Urothelium cell line (cell line): ENCODE data around the gene NMT1.
"Not testable (repeated sequence)": the region's sequence is repeated elsewhere in the genome, so short reads cannot be mapped to it uniquely, and the experiment has no call there.

Source experiments
- DNase-seq: peaks from one replicate; pipeline ENCODE4 v3.0.0; 2011; ENCODE audit warnings: low spot score, mixed read lengths
- FAIRE-seq: peaks from 2 replicates; lab custom pipeline; 2011; peaks lifted over from hg19 to GRCh38; lab: Jason Lieb, UNC

Gene NMT1

DNA sequence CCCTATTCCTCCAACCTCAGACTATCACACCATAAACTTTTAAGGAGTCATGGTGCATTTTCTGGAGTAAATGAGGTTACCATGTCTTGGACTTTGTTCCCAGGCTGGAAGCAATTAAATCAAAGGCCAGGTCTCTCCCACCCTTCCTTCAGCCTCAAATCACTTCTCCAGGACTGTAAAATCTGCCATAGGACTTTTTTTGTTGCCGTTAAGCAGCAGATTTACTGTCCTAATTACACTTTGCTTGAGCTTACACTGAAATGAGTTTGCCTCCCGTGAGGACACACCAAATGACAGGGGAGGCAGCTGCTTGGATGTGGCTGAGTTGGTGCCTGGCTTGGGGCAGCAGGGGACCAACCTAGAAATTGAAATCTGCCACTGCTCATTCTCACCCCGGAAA is 24.4 kb upstream of the NMT1 start:
- FAIRE-seq: no peak
- DNase-seq: no peak

DNA sequence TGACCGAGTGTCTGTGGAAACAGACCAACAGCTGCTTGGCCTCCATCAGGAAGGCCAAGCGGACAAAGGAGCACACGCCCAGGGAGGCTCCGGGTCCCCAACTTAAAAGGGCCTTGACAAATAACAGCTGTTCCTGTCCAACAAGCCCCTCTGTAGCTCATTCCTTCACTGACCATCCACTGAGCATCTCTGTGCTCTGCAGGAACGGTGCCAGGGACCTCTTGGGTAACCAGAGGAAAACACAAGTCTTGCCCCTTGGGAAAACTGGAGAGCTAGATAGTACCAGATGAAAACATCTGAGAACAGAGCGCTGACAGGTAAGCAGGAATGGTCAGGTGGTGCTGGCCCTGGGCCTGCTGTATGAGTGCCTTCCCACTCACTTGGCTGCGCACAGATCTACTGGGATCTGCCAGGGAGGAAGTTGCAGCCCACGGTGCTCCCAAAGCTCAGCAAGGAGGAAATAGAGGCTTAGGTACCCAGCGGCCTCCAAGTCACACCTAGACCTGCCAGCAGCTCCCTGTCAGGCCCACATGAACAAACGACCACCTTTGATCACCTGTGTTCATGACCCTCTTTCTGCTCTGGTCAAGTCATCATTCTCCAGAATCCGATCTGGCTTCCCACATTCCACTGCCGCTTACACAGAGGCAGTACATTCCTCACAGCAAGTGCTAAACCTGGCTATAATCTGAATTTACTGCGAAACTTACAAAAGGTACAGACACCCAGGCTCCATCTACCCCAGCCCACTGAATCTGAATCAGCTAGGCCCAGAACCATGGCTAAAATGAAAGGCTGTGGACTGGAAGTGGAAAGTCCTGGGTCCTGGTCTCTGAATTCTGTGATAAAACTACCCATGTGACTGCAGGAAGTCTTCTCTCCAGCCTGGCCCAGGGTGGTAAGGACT is 22.1 kb upstream of the NMT1 start:
- FAIRE-seq (no peak), DNase-seq (no peak)

DNA sequence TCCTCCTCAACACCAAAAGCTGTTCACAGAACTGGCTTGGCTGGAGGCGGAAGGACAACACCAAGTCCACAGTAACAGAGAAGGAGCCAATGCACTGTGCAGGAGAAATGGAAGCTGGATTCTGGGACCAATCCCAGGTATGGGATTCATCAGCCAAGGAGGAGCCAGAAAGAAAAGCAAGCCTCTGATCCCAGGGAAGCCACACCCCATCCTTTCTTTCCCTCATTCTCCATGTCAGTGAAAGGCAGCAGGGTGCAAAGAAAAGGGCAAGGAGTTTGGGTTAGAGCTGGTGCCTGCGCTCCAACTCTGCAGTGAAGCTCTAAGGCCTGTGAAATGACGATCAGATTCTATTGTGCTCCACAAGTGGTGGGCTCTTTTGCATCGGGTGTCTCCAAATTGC is 20.7 kb upstream of the NMT1 start:
- DNase-seq (no peak), FAIRE-seq (no peak)

DNA sequence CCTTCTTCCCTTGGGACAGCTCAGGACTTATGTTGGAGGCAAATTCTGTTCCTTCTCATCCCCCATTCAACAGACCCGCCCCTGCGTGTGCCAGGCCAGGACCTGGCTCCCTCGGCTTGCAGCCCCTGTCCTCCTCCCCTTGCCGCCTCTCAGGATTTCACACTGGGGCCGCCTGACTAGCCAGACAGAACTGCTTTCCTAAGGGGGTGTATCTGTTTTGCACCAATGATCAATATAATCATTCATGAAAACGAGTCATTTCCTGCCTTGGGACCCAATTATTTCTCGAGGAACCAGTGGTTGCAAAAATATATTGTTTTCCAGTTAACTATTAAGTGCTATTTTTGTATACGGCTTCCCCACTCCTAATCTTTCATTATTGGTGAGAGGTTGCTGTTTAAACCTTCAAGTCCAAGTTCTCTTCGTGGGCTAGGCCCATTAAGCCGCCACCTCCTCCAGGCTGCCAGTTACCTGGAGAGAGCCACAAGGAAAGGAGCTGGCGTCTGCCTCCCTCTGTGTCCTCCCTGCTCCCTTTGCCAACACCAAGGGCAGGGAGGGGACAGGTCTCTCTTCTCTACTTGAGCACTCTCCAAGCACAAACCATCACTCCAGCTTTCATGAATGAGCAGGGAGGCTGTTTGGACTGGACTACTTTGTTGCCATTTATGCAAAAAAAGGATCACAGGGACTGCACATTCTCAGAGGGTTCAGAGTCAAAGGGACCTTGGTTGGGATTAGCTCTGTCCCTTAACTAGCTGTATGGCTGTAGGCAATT is 18.6 kb upstream of the NMT1 start:
- DNase-seq (no peak), FAIRE-seq (no peak)

- DNase-seq: no peak
These were observed 17.1 kb upstream of the NMT1 start for GRCh38 chr17:45043813-45044540.

GRCh38 chr17:45046537-45047125 is 14.5 kb upstream of the NMT1 start:
- no peak for FAIRE-seq

More at GRCh38 chr17:45043813-45044540, 17.1 kb upstream of the NMT1 start:
- no peak for FAIRE-seq

GRCh38 chr17:45048795-45049563 is 12.1 kb upstream of the NMT1 start:
- FAIRE-seq (no peak), DNase-seq (no peak)

More at GRCh38 chr17:45046537-45047125, 14.5 kb upstream of the NMT1 start:
- no peak for DNase-seq

DNA sequence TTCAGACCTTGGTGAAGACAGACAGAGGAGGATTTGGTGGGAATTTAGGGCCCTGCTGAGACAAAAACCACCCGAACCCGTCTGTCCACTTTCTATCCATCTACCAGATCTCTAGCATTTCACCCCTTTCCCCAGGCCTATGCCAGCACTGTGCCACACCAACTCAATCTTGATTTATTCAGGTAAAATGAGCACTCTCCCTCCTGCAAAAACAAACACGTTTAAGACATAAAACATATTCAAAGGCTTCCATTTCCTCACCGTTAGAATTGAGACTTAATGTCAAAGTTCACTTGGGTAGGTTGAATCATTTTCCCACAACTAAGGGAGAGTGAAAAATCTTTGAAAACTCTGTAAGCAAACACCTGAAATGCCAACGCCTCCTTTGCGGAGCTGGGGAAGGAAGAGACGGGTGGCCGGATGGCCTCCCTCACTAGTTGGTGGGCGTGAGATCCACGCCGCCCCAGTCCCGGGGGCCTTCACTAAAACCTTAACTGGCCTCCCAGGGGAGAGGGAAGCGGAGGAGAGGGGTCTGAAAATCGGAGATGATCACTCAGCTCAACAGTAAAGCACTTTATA is 10.5 kb upstream of the NMT1 start:
- no peak for FAIRE-seq

DNA sequence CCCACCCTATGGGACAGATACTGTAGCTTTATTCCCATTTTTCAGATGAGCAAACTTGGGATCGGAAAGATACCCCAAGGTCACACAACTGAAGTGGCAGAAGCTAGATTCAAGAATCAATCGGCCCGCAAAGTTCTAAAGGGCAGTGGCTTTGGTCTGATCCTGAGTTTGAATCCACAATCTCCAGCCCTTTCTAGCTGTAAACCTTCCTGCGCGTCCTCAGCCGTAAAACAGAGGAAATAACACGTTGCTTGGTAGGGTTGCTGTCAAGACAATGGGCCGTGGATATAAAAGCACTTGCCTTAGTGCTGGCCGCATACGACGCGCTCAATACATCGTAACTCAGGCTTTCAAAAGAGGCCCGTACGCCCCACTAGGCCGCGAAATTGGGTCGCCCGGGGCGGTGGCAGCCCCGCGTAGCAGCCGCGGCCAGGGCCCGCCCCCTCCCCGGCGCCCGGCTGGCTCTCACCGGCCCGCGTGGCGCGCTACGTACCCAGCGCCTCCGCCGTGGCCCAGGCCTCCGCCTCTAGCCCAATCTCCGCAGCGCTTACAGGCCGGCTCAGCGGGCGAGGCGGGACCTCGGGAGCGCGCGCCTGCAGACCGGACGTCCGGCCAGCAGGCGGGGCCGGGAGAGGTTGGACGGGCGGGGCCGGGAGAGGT is 9.9 kb upstream of the NMT1 start, which contains the start of gene DCAKD:
DCAKD (minus strand) TSS at position 573 of the 660 bp plus-strand sequence. CDS start 16,747 bp downstream, outside the sequence.
- FAIRE-seq (no peak), DNase-seq (peak; percentile 96)

More for the DNA sequence above, 10.5 kb upstream of the NMT1 start:
- peak; percentile 38 for DNase-seq

DNA sequence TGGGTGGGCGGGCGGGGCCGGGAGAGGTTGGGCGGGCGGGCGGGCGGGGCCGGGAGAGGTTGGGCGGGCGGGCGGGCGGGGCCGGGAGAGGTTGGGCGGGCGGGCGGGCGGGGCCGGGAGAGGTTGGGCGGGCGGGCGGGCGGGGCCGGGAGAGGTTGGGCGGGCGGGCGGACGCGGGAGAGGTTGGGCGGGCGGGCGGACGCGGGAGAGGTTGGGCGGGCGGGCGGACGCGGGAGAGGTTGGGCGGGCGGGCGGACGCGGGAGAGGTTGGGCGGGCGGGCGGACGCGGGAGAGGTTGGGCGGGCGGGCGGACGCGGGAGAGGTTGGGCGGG is 9.4 kb upstream of the NMT1 start:
- not testable (repeated sequence) for DNase-seq, FAIRE-seq

DNA sequence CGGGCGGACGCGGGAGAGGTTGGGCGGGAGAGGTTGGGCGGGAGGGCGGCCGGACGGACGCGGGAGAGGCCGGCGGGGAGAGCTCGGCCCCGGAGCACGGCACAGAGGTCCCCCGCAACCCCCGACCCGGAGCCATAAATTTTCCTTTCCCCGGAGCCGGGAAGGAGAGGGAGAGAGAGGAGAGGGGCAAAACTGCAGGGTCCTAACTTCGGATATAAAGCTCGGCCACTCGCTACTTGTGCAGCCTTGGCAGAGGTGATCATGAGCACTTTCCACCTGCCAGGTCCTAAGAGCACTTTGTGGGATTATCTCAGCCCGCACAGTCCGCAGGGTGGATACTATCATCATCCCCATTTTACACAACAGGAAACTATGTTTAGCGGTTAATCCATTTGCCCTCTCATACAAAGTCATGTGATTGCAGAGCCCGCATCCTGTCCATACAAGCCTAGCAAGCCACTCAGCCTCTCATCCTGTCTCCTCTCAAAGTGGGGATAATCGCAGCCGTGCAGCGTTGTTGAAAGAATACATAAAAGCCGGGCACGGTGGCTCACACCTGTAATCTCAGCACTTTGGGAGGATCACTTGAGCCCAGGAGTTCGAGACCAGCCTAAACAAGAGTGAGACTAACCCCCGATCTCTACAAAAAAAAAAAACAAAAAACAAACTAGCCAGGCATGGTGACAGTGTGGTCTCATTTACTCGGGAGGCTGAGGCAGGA is 8.9 kb upstream of the NMT1 start:
- FAIRE-seq: no peak
- peak; percentile 27 for DNase-seq

- DNase-seq (no peak), FAIRE-seq (no peak)
These were observed 728 bp upstream of the NMT1 start for GRCh38 chr17:45060382-45060796.

DNA sequence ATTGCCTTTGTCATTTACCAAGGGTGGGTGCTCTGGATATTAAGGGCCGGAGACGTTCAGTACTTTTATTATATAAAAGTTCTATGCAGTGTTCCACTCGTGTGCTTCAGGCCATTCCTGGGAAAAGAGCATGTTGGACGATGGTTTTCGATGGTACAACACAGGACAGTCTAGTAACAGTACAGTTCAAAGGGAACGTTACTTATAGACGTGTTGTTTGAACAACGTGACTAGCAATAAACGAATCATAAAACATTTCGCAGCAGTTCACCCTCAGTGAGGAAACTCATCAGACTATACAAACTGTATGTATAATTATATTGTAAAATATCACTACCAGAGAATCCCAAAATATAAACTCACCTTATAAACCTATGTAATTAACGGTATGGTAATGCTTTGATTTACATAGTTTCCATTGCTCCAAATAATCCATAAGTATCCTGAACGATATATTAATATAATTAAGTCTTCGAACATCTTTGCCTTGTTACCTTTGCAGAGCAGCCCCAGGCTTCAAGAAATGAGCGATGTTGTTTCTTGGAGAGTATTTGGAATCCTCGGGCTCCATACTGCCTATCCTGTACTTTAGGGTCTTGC is 589 bp downstream of the NMT1 start:
- DNase-seq: no peak
- no peak for FAIRE-seq

GRCh38 chr17:45063198-45063597 is 2.1 kb downstream of the NMT1 start:
- FAIRE-seq (no peak), DNase-seq (no peak)

DNA sequence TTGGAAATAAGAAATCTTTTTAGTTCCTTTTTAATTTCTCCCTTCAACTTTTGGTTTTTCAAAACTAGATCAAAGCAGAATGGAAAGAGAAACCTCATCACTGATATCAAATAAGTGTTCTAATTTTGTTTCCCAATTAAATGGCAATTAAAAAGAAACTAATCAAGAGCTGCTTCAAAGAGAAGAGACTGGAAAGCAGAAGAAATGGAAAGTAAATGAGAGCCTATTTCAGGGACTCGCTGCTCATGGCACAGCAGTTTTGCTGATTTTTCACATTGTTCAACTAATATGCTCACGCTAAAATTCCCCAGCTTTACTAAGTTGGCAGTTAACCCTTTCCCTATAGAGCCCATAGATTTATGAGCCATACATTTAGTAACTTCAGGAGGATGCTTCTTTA is 6.5 kb downstream of the NMT1 start:
- FAIRE-seq (no peak), DNase-seq (no peak)

DNA sequence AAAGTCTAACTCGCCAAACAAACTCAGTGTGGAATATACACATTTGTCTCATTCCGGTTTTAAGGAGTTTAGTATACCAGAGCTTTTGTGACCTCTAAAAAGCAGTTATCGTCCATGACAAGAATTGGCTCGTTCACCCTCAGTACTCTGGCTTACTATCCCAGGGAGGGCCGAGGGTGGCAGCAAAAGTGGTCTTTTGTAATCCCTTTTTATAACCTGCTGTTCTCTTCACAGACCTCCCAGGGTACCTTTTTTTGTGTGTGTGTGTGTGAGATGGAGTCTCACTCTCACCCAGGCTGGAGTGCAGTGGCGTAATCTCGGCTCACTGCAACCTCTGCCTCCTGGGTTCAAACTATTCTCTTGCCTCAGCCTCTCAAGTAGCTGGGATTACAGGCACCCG is 8.9 kb downstream of the NMT1 start:
- DNase-seq (no peak), FAIRE-seq (no peak)

DNA sequence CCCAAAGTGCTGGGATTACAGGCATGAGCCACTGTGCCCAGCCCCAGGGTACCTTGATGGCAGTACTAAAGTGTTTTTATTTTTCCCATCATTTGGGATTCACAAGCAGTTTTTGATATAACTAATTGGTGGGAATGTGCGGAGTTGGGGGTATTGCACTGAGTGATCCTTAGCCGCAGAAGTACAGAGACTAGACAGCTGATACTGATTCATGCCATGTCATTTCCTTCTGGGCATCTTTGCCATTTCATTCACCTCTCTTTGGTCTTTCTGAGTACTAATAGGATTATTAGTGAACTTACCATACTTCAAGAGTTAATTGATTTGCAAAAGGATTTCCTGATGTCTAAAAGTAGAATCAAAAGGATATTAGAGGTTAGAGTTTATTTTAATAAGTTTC is 9.7 kb downstream of the NMT1 start:
- DNase-seq: no peak

DNA sequence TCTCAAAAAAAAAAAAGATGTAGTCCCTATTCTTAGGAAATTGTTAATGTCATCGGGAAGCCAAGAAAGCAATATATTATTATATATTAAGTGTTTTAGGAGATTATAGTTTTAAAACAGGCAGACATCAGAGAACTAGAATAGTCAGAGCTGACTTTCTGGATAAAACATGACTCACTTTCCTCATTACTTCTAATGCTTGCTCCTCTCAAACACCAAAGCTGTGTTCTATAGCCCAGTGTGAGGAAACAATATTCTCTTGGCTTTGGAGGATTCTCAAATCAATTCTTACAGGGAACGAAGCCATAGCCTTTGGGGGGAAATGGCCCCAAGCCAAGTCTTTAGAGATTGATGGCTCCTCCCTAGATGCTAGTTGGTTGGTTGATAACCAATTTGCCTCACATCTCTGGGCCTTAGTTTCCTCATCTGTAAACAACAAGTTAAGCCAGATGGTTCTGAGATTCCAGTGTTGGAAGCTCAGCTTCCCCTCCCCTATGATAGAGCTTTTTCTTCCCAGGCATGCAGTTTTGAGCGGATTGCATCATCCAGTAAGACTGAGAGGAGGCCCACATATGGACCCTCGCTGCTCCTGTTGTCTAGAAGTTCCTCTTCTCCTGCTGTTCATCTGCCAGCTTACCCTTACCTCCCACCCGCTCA is 12.4 kb downstream of the NMT1 start:
- FAIRE-seq (no peak), DNase-seq (no peak)

More for the DNA sequence above, 9.7 kb downstream of the NMT1 start:
- FAIRE-seq: no peak
